Suppressor macrophage treated with lipopolysaccharide for 1 hour (primary cell): ENCODE measurements around the gene VPREB1.
"Not testable (repeated sequence)": the region's sequence is repeated elsewhere in the genome, so short reads cannot be mapped to it uniquely, and the experiment has no call there.

Experiments used
- DNase-seq, 3 donors: peaks; one replicate each; pipeline ENCODE4 v3.0.0-alpha.2; 2020 to 2022

VPREB1 gene

GRCh38 chr22:22214819-22215329 lies 29.7 kb upstream of the VPREB1 start:
- no peak for DNase-seq

DNA sequence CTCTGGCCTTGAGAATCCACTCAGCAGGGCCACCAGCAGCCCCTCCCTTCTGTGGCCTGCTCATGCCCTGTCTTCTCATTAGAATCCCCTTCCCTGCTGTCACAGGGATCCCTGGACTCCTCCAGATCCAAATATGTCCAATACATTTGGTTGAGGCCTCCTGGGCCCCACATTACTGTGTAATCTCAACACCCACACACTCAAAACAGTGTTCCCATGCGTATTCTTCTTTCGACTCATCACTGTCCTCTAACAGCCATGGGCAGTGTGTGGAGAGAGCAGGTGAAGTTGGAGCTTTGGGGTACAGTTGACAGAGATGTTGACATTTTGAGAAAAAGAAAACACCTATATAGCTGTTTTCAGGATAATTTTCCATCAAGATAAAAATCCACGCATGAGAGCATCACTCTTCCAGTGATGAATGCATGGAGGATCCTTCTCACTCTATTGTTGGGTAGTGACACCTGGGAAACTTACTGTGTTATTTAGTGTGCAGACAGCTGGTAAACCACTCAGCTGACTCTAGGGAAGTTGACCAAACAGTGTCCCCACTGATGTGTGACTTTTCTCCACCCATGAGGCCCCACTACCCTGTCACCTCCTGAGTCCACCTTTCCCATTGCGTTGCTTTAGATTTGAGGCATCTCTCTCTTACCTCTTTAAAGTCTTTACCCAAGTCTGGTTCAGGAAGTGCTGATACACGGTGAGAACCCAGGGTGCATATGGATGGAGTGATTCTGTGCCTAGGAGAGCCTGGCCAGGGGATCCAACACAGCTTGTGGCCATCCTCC lies 28.7 kb upstream of the VPREB1 start:
- DNase-seq: no peak

DNA sequence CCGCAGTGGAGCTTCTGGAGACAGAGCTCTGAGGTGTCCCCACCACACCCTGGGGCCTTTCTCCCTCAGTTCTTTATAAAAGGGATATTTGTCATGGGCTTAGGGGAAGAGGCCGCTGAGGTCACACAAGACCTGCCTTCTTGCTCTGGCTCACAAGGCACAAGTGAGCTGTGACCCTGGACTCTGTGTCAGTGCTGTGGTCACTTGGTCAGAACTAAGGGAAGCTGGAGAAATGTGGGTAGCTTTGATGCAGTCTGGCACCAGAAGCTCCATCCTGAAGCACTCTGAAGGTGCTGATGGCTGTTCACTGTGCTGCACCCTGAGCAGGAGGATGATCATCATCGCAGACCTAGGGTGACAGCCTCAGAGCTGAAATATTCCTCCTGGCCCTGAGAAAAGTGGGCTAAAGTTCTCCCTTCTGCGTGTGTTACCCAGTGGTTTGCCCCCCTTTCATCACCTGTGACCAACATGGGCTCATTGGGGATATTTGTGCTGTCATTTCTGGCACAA lies 28.1 kb upstream of the VPREB1 start:
- no peak for DNase-seq

DNA sequence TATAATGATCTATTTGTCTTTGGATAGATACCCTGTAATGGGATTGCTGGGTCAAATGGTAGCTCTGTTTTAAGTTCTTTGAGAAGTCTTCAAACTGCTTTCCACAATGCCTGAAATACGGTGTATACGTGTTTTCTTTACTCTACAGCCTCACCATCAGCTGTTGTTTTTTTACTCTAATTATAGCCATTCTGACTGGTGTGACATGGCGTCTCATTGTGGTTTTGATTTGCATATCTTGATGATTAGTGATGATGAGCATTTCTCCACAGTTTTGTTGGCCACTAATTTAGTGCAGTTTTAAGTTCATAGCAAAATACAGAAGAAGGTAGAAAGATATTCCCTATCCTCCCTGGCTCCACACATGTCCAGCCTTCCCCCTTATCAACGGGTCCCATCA lies 26.3 kb upstream of the VPREB1 start:
- no peak for DNase-seq

- no peak for DNase-seq
These were observed 25.2 kb upstream of the VPREB1 start for GRCh38 chr22:22219140-22219996.

GRCh38 chr22:22221043-22221442 lies 23.5 kb upstream of the VPREB1 start:
- DNase-seq: not testable (repeated sequence)

DNA sequence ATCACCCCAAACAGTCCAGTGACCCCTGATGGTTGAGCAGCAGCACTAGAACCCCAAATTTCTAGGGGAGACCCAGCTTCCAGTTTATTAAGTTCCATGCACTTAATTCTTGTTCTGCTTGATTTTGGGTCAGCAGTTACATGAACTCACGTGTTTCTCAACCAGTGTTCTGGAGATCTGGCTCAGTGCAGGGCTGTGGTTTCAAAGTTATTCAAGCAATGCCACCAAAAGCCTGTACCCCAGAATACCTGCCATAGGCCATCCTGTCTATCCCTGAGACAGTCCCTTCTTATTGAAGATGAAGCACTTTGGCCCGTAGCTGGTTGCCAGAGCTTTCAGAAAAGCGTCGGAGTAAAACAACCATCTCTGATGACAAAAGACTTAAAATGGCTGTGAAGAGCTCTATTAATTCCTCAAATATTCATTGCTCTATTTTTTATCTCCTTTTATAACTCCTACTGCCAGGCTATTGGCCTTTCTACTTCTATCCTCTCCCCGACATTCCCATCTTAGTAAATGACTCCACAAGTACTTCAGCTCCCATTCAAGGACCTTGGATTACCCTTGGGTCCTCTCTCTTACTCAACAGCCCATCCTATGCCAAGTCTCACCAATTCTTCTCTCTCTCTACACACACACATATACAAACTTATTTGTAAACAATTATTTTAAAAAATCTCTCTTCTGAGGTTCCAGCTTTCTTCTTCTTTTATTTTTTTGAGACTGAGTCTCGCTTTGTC lies 18.0 kb upstream of the VPREB1 start:
- no peak for DNase-seq

GRCh38 chr22:22228421-22228820 lies 16.2 kb upstream of the VPREB1 start:
- DNase-seq: no peak

DNA sequence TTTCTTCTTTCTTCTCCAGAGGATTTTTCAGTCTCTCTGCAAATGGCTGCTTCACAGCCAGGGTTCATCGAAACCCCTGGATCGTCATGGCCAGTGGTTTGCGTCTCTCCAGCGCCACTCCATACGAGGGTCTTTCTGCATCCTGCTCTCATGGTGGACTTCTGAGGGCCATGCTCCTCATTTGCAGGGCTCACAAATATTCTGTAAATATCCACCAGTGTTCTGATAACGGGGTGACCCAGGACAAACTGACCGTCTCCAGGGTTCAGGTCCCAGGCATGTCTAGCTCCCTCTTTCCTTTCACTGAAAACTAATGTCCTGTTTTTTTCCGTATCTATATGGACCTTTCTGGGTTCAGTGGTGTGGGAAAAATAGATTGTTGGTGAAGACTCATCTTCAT lies 15.7 kb upstream of the VPREB1 start:
- no peak for DNase-seq

DNA sequence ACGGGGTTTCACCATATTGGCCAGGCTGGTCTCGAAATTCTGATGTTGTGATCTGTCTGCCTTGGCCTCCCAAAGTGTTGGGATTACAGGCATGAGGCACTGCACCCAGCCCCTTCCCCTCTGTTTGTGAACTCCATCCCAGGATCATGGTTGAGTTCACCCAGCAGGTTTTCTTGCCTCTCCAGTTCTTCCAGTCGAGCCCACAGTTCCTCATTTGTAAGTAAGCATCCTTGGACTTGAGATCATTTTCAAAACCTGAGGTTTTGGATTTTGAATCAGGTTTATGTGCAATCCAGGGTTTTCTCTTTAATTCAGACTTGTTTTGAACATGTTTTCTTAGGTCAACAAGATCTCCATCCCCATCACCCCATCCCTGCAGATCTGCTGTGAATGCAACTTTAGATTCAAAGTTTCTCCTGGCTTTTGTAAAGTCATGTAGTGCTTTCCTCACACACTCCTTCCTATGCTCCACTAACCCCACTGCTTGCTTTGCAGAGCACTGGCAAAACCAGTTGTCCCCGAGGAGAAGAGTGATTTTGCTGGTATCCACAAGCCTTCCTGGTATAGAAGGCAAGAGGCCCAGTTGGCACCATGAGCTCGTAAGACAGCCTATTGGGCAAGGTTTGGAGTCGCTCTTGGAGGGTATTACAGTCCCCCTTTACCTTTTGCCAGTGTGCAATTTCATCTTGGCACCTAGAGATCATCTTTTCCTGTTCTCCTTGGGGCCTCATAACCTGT lies 14.7 kb upstream of the VPREB1 start:
- DNase-seq: no peak

GRCh38 chr22:22230438-22230837 lies 14.1 kb upstream of the VPREB1 start:
- no peak for DNase-seq

DNA sequence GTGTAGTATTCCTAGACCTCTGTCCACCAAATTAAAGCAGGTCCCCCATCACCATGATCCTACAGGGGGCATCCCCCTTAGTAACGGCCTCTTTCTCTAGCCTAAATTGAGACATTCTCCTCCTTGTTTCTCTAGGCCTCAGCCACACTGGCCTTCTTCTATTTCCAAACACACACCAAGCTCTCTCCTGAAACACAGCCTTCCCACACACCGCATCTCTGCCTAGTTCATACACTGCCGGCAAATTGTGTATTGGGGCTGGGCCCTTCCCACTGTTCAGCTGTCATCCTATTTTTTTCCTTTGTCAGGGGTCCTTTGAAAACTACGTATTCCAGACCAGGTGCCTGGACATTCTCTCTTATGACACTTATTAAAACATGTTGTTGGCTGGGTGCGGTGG lies 11.5 kb upstream of the VPREB1 start:
- DNase-seq: no peak

- DNase-seq: peak; percentile 62 to 75 (median 72)
These were observed 9.0 kb upstream of the VPREB1 start for GRCh38 chr22:22235558-22235957.

GRCh38 chr22:22237521-22237920 lies 7.1 kb upstream of the VPREB1 start:
- DNase-seq: no peak

GRCh38 chr22:22239311-22239939 lies 5.2 kb upstream of the VPREB1 start:
- DNase-seq: no peak

DNA sequence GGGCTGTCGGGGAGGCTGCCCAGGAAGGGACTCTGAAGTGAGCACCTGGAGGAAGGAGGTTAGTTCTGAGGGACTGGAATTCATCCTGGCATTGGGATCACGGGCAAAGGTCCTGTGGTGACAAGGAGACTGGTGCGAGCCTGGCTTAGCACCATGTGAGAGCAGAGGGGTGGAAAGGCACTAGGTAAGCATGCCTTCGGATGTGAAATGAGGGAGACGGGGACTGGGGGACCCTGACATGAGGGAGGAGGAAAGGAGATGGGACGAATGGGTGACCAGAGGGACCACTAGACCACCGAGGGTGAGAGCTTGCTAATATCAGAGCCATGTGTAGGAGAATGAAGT lies 3.1 kb upstream of the VPREB1 start:
- no peak for DNase-seq

DNA sequence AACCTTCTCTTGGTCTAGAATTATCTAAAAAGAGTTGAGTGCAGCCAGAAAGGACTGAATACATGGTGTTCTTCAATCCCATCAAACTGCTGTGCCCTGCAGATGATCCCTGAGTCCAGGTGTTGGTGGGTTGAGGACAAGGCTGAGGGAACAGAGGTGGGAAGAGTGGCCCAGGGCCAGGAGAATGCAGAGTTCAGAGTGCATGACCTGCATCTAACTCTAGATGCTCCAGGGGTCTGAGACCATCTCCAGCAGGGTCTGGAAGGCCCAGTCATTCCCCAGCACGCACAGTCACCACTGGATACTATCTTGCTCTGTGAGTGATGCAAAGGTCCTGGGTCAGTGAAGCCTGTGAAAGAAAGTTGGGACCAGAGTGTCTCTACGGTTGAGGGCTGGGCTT lies 2.1 kb upstream of the VPREB1 start:
- DNase-seq: no peak

GRCh38 chr22:22243033-22243680 lies 1.4 kb upstream of the VPREB1 start:
- no peak for DNase-seq

DNA sequence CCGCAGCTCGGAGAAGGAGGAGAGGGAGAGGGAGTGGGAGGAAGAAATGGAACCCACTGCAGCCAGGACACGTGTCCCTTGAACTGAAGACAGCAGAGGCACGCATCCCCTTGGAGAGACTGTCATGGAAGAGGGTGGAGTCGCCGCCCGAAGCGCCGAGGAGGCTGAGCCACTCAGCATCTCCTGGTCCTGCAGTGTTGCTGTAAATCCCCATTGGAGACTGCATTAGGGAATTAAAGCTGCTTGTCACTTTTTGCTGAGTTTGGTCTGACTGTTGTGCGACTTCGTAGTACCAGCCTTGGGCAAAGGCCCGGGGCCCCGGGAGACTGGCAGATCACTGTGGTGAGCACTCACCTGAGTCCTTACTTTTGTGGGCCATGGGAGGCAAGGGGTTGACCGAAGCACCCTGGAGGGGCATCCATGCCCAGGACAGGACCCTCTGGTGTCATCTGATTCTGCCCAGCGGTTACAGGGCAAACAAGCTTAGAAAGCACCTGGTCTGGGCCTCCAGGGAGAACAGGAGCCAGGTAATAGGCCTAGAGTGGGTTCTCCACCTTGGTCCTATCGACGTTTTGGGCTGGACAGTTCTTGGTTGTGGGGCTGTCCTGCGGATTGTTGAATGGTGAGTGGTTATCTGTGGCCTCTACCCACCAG lies 797 bp downstream of the VPREB1 start:
- DNase-seq: no peak

- no peak for DNase-seq
These were observed 1.4 kb downstream of the VPREB1 start for GRCh38 chr22:22245935-22246525.
